HCT116 (cell line): Measurements from ENCODE around the gene ST7. TPM values are rescaled to one million over a fixed set of nuclear protein-coding genes. Genes with fewer than 3 reads are reported as not detected.

Source experiments
- ATAC-seq: fragments of 200-7000 bp; cut with Tn5 transposase; 2 replicates; pipeline ENCODE4 v1.9.1; 2020; ENCODE audit warnings: mild to moderate bottlenecking, moderate library complexity
- BruUV-seq: library from RNA; stranded (reverse); fragments of 400-500 nt; replicated peaks from 2 replicates; lab custom pipeline; 2021; lab: Mats Ljungman, UMichigan
- CTCF ChIA-PET: fragments of 300-600 bp; sonication (Branson Sonifier 250); formaldehyde crosslinking; loops from one replicate; lab custom pipeline; 2021; ENCODE audit warnings: antibody characterized with exemption; lab: Charles Lee
- POLR2A ChIA-PET: fragments of 300-600, 350-600 bp; sonication (Branson Sonifier 250); formaldehyde crosslinking; loops from one replicate; lab custom pipeline; 2021; ENCODE audit warnings: antibody characterized with exemption; lab: Charles Lee
- RAD21 ChIA-PET, 2 experiments: fragments of 300-600 bp; sonication (Branson Sonifier 250); formaldehyde crosslinking; loops; one replicate each; lab custom pipeline; 2023; ENCODE audit warnings: low total read pairs in 2 of 2; ENCODE audit not compliant: uncharacterized antibody in 2 of 2, unreplicated experiment in 2 of 2, low non-redundant PET in 1 of 2; lab: Charles Lee
- DNase-seq: peaks from one replicate; pipeline ENCODE4 v3.0.0-alpha.2; 2010; ENCODE audit warnings: low read depth, low spot score
- H2AFZ ChIP-seq: fragments of 200-600 bp; shearing (Covaris generic), sonication (generic); 2 replicates; pipeline ENCODE4 v1.6.1; 2017; ENCODE audit warnings: low read depth, mixed run types, mixed read lengths, antibody characterized with exemption, low read length; ENCODE audit not compliant: poor library complexity, severe bottlenecking
- H3K27ac ChIP-seq: 2 replicates; pipeline ENCODE4 v1.5.1; 2012; ENCODE audit warnings: low read depth, low read length
- H3K27me3 ChIP-seq: fragments of 200-600 bp; sonication (generic); 2 replicates; pipeline ENCODE4 v1.6.1; 2016; ENCODE audit warnings: mixed run types, low read length, mixed read lengths; ENCODE audit not compliant: insufficient read depth
- H3K36me3 ChIP-seq, 2 experiments: fragments of 200-500 bp in 1 of 2; fragments of 200-600 bp in 1 of 2; sonication (Bioruptor generic) in 1 of 2; sonication (generic) in 1 of 2; 2 replicates each; pipeline versions ENCODE4 v1.5.1 to v1.6.1; 2014 to 2016; ENCODE audit warnings: low read length in 2 of 2, inconsistent platforms in 1 of 2, mixed read lengths in 1 of 2, mixed run types in 1 of 2; ENCODE audit not compliant: insufficient read depth in 2 of 2, control insufficient read depth in 1 of 2
- H3K4me1 ChIP-seq, 2 experiments: fragments of 200-600 bp in 1 of 2; sonication (generic) in 1 of 2; 2 replicates each; pipeline versions ENCODE4 v1.5.1 to v1.6.1; 2012 to 2017; ENCODE audit warnings: low read length in 2 of 2, inconsistent platforms in 1 of 2, mild to moderate bottlenecking in 1 of 2, mixed read lengths in 1 of 2, mixed run types in 1 of 2, moderate library complexity in 1 of 2; ENCODE audit not compliant: insufficient read depth in 2 of 2, control insufficient read depth in 1 of 2
- H3K4me2 ChIP-seq: fragments of 200-600 bp; sonication (generic); 2 replicates; pipeline ENCODE4 v1.6.1; 2017; ENCODE audit warnings: mixed run types, low read length, mixed read lengths
- H3K4me3 ChIP-seq, 2 experiments: fragments of 200-600 bp in 1 of 2; sonication (generic) in 1 of 2; replicated peaks in 1 of 2; 2 replicates each; pipeline ENCODE4 v1.5.1; 2011 to 2016; ENCODE audit warnings: low read length in 2 of 2, control low read depth in 1 of 2, low read depth in 1 of 2, mild to moderate bottlenecking in 1 of 2, mixed read lengths in 1 of 2, mixed run types in 1 of 2
- H3K79me2 ChIP-seq: fragments of 200-600 bp; sonication (generic); 2 replicates; pipeline ENCODE4 v1.6.1; 2017; ENCODE audit warnings: mild to moderate bottlenecking, mixed run types, low read length, moderate library complexity, mixed read lengths; ENCODE audit not compliant: insufficient read depth
- H3K9ac ChIP-seq: fragments of 200-600 bp; sonication (generic); 2 replicates; pipeline ENCODE4 v1.6.1; 2016; ENCODE audit warnings: low read length, mixed read lengths
- H3K9me2 ChIP-seq: fragments of 200-600 bp; sonication (generic), shearing (Covaris generic); 2 replicates; pipeline ENCODE4 v1.6.1; 2017; ENCODE audit warnings: mixed run types, mild to moderate bottlenecking, moderate library complexity; ENCODE audit not compliant: insufficient read depth
- H3K9me3 ChIP-seq, 2 experiments: fragments of 200-500 bp in 1 of 2; fragments of 200-600 bp in 1 of 2; sonication (Bioruptor generic) in 1 of 2; sonication (generic) in 1 of 2; 2 replicates each; pipeline ENCODE4 v1.6.1; 2014 to 2017; ENCODE audit warnings: low read length in 2 of 2, mixed read lengths in 2 of 2, inconsistent platforms in 1 of 2, low read depth in 1 of 2, mild to moderate bottlenecking in 1 of 2, mixed run types in 1 of 2, moderate library complexity in 1 of 2; ENCODE audit not compliant: control insufficient read depth in 1 of 2, insufficient read depth in 1 of 2
- H4K20me1 ChIP-seq: fragments of 200-600 bp; sonication (generic), shearing (Covaris generic); 2 replicates; pipeline ENCODE4 v1.6.1; 2017; ENCODE audit warnings: mixed run types, mild to moderate bottlenecking, moderate library complexity; ENCODE audit not compliant: insufficient read depth
- CTCF ChIP-seq, 3 experiments: fragments of 200-600 bp in 1 of 3; sonication (generic) in 1 of 3; IDR thresholded peaks in 2 of 3; conservative IDR thresholded peaks in 1 of 3; 2 replicates each; pipeline ENCODE4 v1.5.1; 2012 to 2017; ENCODE audit warnings: low read depth in 2 of 3, low read length in 2 of 3, antibody characterized with exemption in 1 of 3, borderline replicate concordance in 1 of 3, control low read depth in 1 of 3, mild to moderate bottlenecking in 1 of 3, mixed read lengths in 1 of 3, mixed run types in 1 of 3, moderate library complexity in 1 of 3; ENCODE audit not compliant: insufficient read depth in 1 of 3
- ELF1 ChIP-seq: IDR thresholded peaks from 2 replicates; pipeline ENCODE4 v1.6.1; 2012; ENCODE audit warnings: low read depth, borderline replicate concordance
- MAX ChIP-seq: IDR thresholded peaks from 2 replicates; pipeline ENCODE4 v1.6.1; 2012
- POLR2A ChIP-seq: IDR thresholded peaks from 2 replicates; pipeline ENCODE4 v1.7.0; 2011; ENCODE audit warnings: borderline replicate concordance; ENCODE audit not compliant: insufficient read depth, insufficient read length; ENCODE audit errors: extremely low read depth
- POLR2AphosphoS5 ChIP-seq: IDR thresholded peaks from 2 replicates; pipeline ENCODE4 v1.6.1; 2011; ENCODE audit warnings: mild to moderate bottlenecking, low read depth, low read length, moderate library complexity
- RAD21 ChIP-seq: IDR thresholded peaks from 2 replicates; pipeline ENCODE4 v1.6.1; 2012; ENCODE audit warnings: low read depth, mild to moderate bottlenecking
- REST ChIP-seq: IDR thresholded peaks from 2 replicates; pipeline ENCODE4 v1.6.1; 2012; ENCODE audit warnings: low read depth
- SIN3A ChIP-seq: IDR thresholded peaks from 2 replicates; pipeline ENCODE4 v1.6.1; 2012; ENCODE audit warnings: low read depth
- TCF7L2 ChIP-seq: IDR thresholded peaks from 2 replicates; pipeline ENCODE4 v1.7.0; 2011; ENCODE audit warnings: borderline replicate concordance, inconsistent platforms; ENCODE audit not compliant: insufficient read depth, insufficient read length; ENCODE audit errors: extremely low read depth
- YY1 ChIP-seq: IDR thresholded peaks from 2 replicates; pipeline ENCODE4 v1.6.1; 2011; ENCODE audit warnings: low read length, low read depth, moderate library complexity, mild to moderate bottlenecking; ENCODE audit not compliant: insufficient replicate concordance; ENCODE audit errors: extremely low read depth
- ZBTB33 ChIP-seq: IDR thresholded peaks from 2 replicates; pipeline ENCODE4 v1.6.1; 2011; ENCODE audit warnings: mild to moderate bottlenecking, low read length, moderate library complexity; ENCODE audit not compliant: insufficient replicate concordance; ENCODE audit errors: extremely low read depth
- ZNF274 ChIP-seq: fragments of 200-500 bp; sonication (Bioruptor generic); IDR thresholded peaks from 2 replicates; pipeline ENCODE4 v1.6.1; 2014; ENCODE audit warnings: mild to moderate bottlenecking, low read depth, low read length, inconsistent platforms
- intact Hi-C: fragments of 100-400 bp; cut with micrococcal nuclease; formaldehyde crosslinking; loops from 2 replicates; pipeline ENCODE4 v1.10.0; 2022
- total RNA-seq: library from RNA; stranded (reverse); gene quantifications from one replicate; pipeline ENCODE4 v1.2.1, GENCODE V29; 2021; ENCODE audit not compliant: unreplicated experiment

Gene ST7
- total RNA-seq, 1 experiment from 2014 or later: 12.6 TPM

- no peak for TF ChIP-seq REST
- no peak for TF ChIP-seq ZNF274
- no peak for TF ChIP-seq YY1
- TF ChIP-seq CTCF (IDR thresholded peaks at IDR 0.05 in 2 of 3, conservative IDR thresholded peaks at IDR 0.05 in 1 of 3; ENCODE audit: borderline replicate concordance in 1 of 3, insufficient read depth in 1 of 3, low read depth in 2 of 3, low read length in 2 of 3): no peak
- no peak for TF ChIP-seq MAX
- TF ChIP-seq TCF7L2: no peak
Measured at GRCh38 chr7:117048114-117048866, 95.0 kb downstream of the ST7 start (continued).

- intact Hi-C loops: no loop called here
- no peak for DNase-seq
- CTCF ChIA-PET: no interaction called here
- POLR2A ChIA-PET: no interaction called here
- H3K4me2 ChIP-seq: no peak overlapping the region
- no peak overlapping the region for H3K4me3 ChIP-seq
- BruUV-seq: no TSS peak
- no peak for ATAC-seq
- no peaks in the 10 kb centered on the region for H3K27me3 ChIP-seq
- no peak overlapping the region for H3K9ac ChIP-seq
- RAD21 ChIA-PET: no interaction called here
- H2AFZ ChIP-seq: no peak overlapping the region
- H3K9me3 ChIP-seq: no peaks in the 10 kb centered on the region
- H4K20me1 ChIP-seq: no peaks in the 10 kb centered on the region
- H3K79me2 ChIP-seq: no peaks in the 10 kb centered on the region
- H3K36me3 ChIP-seq: no peaks in the 10 kb centered on the region
- H3K27ac ChIP-seq: no peak overlapping the region
- H3K9me2 ChIP-seq: no peaks in the 10 kb centered on the region
- H3K4me1 ChIP-seq: no peaks in the 10 kb centered on the region
- TF ChIP-seq YY1 (no peak), POLR2AphosphoS5 (no peak), CTCF (IDR thresholded peaks at IDR 0.05 in 2 of 3, conservative IDR thresholded peaks at IDR 0.05 in 1 of 3; ENCODE audit: borderline replicate concordance in 1 of 3, insufficient read depth in 1 of 3, low read depth in 2 of 3, low read length in 2 of 3) (no peak), SIN3A (no peak), POLR2A (no peak), RAD21 (no peak), ELF1 (no peak), ZBTB33 (no peak)
Measured at GRCh38 chr7:117048882-117049281, 95.6 kb downstream of the ST7 start.
